ENCODE data around the gene ARFIP2. TPM values are rescaled to one million over a fixed set of nuclear protein-coding genes. Genes with fewer than 3 reads are reported as not detected.
A peak's percentile ranks its signal among the peaks of the same experiment; 100 is the strongest.

The ARFIP2 gene, protein sequence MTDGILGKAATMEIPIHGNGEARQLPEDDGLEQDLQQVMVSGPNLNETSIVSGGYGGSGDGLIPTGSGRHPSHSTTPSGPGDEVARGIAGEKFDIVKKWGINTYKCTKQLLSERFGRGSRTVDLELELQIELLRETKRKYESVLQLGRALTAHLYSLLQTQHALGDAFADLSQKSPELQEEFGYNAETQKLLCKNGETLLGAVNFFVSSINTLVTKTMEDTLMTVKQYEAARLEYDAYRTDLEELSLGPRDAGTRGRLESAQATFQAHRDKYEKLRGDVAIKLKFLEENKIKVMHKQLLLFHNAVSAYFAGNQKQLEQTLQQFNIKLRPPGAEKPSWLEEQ
- 86.5 and 103 TPM in 2 replicates for polyA plus RNA-seq (2011; rRNA removed)
- 31.6 and 41.8 TPM in 2 replicates for polyA minus RNA-seq (2011; rRNA and poly(A)+ RNA removed)

DNA sequence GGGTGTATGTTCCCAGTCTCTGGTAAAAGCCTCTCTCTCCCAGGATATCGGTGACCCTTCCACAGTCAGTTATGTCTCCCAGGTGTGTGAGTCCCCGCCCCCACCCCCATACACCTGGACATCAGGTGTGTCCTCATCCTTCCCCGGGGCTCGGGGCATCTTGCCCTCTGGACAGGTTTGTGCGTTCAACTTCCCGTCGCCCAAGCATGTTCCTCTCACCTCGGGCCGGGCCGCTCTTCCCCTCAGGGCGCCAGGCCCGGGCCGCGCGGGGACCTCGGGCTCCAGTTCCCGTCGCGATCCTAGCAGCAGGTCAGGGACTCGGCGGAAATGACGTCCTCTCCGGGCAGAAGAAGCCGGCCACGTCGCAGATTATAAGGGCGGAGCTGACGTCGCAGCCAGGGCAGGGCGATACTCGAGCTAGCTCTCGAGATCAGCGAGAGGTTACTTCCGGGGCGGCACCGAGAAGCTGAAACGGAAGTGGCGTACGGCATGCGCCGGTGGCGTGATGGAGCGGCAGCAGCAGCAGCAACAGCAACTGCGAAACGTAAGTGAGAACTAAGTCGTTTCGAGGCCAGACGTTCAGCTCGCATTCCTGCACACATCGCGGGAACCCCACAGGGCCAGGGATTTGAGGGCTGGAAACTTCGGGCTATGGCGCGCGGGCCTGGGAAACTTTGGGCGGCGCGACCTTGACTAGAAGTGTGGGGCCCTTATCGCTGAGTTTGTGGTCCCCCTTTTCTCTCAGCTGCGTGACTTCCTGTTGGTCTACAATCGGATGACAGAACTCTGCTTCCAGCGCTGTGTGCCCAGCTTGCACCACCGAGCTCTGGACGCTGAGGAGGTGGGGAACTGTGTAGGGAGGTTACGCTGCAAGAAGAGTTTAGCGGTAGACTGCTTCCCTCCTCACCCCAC lies at the start of gene ARFIP2, which contains the start of gene TIMM10B:
Gene ARFIP2 (minus strand): TSS at position 320 of the 912 bp plus-strand sequence. CDS start 910 bp downstream, outside the sequence.
Gene TIMM10B (plus strand): TSS at position 490 of the 912 bp plus-strand sequence. CDS start 16 bp downstream, at position 506.
- DNase-seq (ENCODE audit: low read depth): peak; percentile 87
- CTCF ChIA-PET: interaction anchor here (0.6 to 1.6 kb wide), 6 partner anchors 38 to 1189 kb away, joined by 3 to 8 read pairs (median 4); no protein-coding TSS in a partner anchor
- POLR2A ChIA-PET: no interaction called here
- no peaks in the 10 kb centered on the region for H3K27me3 ChIP-seq (ENCODE audit: control insufficient read depth, insufficient read depth, low read length)
- peaks cover 25% of the 10 kb centered on the region for H3K36me3 ChIP-seq (ENCODE audit: control insufficient read depth, insufficient read depth, low read length)
- H3K4me3 ChIP-seq (ENCODE audit: low read depth, low read length): peak within 1 kb of the TSS; percentile 82
- TF ChIP-seq, protein P1, sequence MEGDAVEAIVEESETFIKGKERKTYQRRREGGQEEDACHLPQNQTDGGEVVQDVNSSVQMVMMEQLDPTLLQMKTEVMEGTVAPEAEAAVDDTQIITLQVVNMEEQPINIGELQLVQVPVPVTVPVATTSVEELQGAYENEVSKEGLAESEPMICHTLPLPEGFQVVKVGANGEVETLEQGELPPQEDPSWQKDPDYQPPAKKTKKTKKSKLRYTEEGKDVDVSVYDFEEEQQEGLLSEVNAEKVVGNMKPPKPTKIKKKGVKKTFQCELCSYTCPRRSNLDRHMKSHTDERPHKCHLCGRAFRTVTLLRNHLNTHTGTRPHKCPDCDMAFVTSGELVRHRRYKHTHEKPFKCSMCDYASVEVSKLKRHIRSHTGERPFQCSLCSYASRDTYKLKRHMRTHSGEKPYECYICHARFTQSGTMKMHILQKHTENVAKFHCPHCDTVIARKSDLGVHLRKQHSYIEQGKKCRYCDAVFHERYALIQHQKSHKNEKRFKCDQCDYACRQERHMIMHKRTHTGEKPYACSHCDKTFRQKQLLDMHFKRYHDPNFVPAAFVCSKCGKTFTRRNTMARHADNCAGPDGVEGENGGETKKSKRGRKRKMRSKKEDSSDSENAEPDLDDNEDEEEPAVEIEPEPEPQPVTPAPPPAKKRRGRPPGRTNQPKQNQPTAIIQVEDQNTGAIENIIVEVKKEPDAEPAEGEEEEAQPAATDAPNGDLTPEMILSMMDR (IDR thresholded peaks at IDR 0.05; ENCODE audit: insufficient read depth, low read depth, low read length): no peak

DNA sequence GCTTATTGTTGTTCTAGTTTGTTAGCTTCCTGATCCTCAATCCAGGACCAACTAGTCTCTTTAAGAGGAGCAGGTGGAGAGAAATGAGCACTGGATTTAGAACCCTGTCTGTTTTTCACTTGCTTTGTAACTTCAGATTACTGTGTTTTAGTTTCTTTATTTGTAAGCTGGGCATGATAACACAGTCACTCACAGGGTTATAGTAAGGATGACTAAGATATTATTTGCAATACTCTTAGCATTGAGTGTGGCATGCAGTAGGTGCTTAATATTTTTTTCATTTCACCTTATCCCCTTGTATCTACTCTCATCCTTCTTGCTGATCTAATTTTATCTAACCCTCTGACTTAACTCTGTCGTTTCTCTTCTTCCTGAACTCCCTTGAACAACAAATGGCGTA lies 49.7 kb upstream of the ARFIP2 start:
- Histone ChIP-seq H3K27me3 (ENCODE audit: control insufficient read depth, insufficient read depth, low read length) (no peaks in the 10 kb centered on the region), H3K4me3 (ENCODE audit: low read depth, low read length) (no peak overlapping the region), H3K36me3 (ENCODE audit: control insufficient read depth, insufficient read depth, low read length) (peaks cover 6% of the 10 kb centered on the region; the same call in 1 of the 2 replicates)
- ChIA-PET CTCF (interaction anchor here (0.6 to 5.3 kb wide), 39 partner anchors 9 to 228 kb away, joined by 3 to 40 read pairs (median 4); partner anchors contain the start of genes MRPL17, TAF10 and TPP1), POLR2A (interaction anchor here (1.1 kb wide), 1 partner anchor 152 kb away, joined by 4 read pairs; the partner anchor contains the start of gene MRPL17)
- TF ChIP-seq, protein P1 (IDR thresholded peaks at IDR 0.05; ENCODE audit: insufficient read depth, low read depth, low read length): no peak
- no peak for DNase-seq (ENCODE audit: low read depth)

DNA sequence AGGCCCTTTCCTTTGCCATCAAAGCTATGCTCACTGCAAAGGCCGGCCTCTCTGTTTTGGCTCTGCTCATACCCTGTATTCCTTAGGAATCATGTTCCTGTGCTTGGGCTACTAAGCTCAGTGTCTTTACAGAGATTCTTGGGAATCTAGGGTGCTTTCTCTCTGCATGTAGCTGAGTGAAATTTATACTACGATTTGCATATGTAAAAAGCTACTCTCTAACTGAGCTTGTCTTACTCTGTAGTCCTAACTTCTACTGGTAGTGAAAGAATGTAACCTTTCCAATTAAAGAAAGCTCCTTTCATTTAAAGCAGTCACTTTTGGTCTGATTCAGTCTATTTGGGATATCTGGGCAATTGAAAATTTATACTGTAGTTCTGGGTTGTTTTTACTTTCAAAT lies 48.1 kb upstream of the ARFIP2 start:
- TF ChIP-seq, protein P1 (IDR thresholded peaks at IDR 0.05; ENCODE audit: insufficient read depth, low read depth, low read length): no peak
- Histone ChIP-seq H3K36me3 (ENCODE audit: control insufficient read depth, insufficient read depth, low read length) (peaks cover 5% of the 10 kb centered on the region; the same call in 1 of the 2 replicates), H3K4me3 (ENCODE audit: low read depth, low read length) (no peak overlapping the region), H3K27me3 (ENCODE audit: control insufficient read depth, insufficient read depth, low read length) (no peaks in the 10 kb centered on the region)
- no peak for DNase-seq (ENCODE audit: low read depth)
- ChIA-PET CTCF (interaction anchor here (0.8 to 5.3 kb wide), 6 partner anchors 9 to 176 kb away, joined by 3 to 40 read pairs (median 10); partner anchors contain the start of gene MRPL17), POLR2A (no interaction called here)

DNA sequence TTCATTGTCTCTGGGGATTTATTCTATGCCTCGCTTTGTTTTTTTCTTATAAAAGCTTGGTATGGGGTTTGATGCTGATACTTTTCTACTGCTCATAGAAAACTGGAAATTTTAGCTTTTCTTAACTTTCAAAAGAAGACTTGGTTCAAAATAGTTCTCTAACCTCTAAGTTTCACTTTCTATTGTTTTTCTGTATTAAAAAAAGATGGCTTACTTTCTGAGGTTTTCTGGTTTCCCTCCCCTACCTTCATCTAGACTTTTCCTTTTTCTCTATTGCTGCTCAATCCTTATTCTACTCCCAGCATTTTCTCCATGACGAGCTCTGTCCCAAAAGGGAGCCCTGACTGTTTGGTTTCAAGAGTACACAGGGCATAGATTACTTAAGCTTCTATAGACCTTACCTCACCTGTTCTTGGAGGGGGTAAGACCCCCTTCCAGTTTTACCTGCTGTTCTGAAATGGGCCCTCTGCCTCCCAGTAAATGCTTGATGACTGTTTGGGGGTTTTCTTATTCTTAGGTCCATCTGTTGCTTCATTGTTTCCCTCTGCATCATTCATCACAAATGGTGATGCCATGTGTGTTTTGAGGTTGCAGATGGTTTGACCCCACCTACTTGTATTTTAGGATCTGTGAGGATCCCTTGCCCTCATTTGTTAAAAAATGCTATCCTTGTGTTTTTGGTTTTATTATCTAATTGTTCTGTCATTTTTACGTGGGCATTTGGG lies 45.4 kb upstream of the ARFIP2 start:
- no peak for DNase-seq (ENCODE audit: low read depth)
- no peak overlapping the region for H3K4me3 ChIP-seq (ENCODE audit: low read depth, low read length)
- ChIA-PET CTCF (interaction anchor here (0.6 to 2.5 kb wide), 4 partner anchors 21 to 179 kb away, joined by 3 to 13 read pairs (median 6); partner anchors contain the start of gene MRPL17), POLR2A (interaction anchor here (0.6 kb wide), 1 partner anchor 85 kb away, joined by 3 read pairs; the partner anchor contains the start of gene TAF10)
- H3K36me3 ChIP-seq (ENCODE audit: control insufficient read depth, insufficient read depth, low read length): peaks cover 2% of the 10 kb centered on the region; the same call in 1 of the 2 replicates
- TF ChIP-seq, protein P1 (IDR thresholded peaks at IDR 0.05; ENCODE audit: insufficient read depth, low read depth, low read length): no peak
- H3K27me3 ChIP-seq (ENCODE audit: control insufficient read depth, insufficient read depth, low read length): no peaks in the 10 kb centered on the region

Data from BJ (cell line).